Amygdala (tissue), 56 donors: ENCODE data around the gene EXTL2.
"Not testable (repeated sequence)": the region's sequence is repeated elsewhere in the genome, so short reads cannot be mapped to it uniquely, and the experiment has no call there.

Experiments used
- DNase-seq, 56 donors: peaks; one replicate each; lab custom pipeline; 2025; lab: John Stamatoyannopoulos, UW

Gene EXTL2, protein sequence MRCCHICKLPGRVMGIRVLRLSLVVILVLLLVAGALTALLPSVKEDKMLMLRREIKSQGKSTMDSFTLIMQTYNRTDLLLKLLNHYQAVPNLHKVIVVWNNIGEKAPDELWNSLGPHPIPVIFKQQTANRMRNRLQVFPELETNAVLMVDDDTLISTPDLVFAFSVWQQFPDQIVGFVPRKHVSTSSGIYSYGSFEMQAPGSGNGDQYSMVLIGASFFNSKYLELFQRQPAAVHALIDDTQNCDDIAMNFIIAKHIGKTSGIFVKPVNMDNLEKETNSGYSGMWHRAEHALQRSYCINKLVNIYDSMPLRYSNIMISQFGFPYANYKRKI

DNA sequence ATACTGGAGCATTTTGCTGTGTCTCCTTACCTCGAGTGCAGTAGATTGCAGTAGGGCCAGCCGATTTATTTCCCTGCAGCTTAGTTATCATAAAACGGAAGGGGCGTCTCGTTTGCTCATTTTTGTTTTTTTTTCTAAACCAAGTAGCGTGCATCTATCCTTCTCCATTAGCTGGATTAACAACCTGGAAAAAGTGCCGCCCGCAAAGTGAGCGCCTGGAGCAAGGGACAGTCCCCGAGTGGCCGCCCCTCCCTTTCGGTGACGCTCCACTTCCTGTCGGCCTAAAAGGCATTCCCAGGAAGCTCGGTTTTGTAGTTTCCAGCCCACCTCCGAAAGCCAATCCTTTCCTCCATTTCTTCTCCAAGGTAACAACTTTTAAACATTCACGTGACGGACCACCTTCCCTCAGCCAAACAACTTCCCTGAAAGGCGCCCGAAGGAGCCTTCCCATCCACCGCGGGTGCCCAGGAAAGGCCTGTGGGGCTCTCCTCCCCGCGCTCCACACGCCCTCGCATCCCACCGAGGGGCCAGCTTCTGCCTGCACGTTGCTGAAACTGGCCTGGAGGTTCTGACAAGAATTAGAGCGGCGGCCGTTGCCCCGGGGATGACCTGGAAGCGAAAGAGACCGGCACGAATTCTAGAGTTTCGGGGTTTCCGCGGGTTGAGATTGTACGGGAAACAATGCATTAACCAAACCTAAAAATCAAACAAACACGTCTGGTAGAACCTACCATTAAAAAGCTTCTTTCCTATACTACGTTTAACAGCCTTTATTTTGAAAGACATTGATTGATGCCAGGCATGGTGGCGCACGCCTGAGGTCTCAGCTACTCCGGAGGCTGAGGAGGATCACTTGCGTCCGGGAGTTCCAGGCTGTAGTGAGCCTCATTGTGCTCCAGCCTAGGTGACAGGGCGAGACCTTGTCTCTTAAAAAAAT lies at the start of gene EXTL2:
EXTL2 (minus strand) TSS at position 240 of the 937 bp plus-strand sequence. CDS start 6,085 bp downstream, outside the sequence.
- DNase-seq: peak; percentile 21 to 90 (median 75)

DNA sequence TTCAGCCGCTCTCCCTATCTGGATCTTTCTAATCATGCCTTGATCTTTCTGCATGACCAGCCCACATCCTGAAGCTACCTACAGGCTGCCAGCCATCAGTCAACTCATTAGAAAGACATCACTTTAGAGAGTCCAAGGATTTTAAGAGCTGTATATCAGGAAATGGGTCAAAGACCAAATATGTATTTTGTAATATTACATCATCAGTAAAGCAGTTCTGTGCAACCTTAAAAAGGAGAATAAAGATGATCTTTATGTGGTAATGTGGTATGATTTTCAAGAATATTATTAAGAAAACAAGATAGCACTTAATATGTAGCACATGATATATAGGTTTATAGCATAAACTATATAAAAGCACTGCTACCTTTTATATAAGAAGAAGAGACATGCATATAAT lies 48.9 kb upstream of the EXTL2 start:
- DNase-seq: no peak

DNA sequence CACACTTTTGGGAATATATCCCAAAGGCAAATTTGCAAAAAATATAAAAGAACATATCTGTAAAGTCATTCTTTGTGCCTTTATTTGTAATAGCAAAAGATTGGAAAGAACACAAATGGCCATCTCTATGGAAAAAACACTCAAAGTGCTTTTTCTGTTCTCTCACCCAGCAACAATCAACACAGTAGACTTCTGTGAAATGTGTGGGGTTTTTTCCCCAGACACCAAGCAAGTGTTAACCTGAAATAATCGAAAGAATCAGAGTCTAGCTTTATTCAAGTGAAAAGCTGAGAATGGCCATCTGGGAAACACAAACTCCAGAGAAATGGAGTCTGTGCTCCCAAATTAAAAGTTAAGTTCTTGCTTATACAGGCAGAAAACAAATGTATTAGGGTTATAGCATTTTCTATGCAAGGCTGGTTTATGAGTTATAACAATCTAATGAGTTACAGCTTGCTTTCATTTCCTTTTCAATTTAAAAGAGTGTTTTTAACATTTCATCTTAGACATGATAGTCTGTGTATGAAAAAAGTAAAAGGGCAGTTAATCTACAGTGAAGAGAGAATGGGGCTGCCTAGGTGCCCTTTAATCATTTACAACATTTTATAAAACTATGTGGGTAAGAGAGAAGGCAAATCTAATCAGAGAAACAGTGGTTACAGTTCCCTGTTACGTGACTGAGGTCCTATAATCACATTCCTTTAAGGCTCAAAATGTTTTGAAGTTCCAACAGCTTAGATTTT lies 47.8 kb upstream of the EXTL2 start:
- no peak for DNase-seq

DNA sequence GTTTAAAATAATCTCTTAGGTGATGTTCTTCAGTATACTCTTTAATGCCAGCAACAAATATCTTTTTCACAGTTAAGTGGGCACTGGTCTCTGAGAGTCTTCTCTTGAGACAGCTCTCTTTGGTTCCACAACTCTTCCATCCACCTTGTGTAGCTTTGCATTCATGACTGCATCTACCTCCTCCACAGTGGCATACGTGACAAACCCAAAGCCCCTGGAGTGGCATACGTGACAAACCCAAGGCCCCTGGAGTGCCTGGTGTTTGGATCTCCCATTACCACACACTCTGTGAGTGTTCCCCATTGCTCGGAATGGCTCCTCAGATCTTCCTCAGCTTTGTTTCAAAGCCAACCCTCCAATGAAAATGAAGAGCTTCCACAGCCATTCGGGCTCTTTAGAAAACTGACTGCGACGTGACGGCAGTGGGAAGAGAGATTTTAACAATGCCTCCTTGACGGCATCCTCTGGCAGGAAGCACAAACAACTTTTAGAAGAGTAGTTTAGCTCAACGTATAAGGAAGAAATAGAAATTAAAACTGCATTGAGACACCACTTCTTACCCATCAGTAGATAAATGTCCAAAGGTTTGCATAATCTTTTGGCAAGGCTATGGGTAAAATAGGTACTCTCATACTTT lies 47.1 kb upstream of the EXTL2 start:
- DNase-seq: no peak

DNA sequence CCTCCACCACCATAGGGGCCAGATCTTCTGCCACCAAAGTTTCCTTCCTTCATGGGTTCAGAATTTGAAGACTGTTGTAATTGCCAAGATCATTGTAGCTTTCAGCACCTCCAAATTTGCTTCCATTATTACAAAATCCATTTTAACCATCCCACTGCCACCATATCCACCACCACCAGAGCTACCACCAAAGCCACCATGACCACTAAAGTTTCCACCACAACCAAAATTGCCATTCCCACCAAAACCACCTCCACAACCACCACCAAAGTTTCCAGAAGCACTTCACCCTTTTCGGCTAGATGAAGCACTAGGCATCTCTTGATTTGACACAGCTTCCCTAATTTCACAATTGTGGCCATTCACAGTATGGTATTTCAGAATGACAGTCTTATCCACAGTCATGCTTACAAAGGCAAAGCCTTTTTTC lies 46.5 kb upstream of the EXTL2 start:
- no peak for DNase-seq

DNA sequence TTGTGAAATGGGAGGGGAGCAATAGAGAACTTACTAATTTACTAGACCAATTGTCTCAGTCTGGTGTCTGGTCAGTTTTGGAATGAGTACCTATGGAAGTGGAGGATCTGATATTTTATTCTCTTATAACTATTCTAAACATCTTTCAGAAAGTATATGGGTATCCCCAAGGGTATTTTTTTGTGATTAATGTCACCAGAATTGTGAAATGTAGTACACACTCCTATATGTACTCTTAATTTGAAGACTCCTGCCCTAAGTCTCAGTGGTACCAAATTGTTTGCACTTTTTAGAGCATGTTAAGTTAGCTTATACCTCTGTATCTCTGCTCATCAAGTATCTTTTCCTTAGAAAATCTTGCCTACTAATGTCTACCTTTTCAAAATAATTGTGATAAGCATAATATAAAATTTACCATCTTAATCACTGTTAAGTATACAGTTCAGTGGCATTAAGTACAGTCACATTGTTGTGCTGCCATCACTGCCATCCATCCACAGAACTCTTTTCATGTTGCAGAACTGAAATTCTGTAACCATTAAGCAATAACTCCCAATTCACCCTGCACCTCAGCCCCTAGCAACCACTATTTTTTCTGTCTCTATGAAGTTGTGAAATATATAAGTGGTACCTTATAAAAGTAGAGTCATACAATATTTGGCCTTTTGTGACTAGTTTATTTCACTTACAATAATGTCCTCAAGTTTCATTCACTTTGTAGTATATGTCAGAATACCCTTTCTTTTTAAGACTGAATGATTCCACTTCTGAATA lies 41.7 kb upstream of the EXTL2 start:
- DNase-seq: no peak

DNA sequence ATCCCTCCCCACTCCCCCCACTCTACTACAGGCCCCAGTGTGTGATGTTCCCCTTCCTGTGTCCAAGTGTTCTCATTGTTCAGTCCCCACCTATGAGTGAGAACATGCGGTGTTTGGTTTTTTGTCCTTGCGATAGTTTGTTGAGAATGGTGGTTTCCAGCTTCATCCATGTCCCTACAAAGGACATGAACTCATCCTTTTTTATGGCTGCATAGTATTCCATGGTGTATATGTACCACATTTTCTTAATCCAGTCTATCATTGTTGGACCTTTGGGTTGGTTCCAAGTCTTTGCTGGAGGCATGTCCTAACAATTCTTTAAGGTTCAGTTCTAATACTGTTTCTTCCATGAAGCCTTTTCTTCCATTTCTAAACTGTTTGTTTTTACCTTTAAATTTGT lies 38.9 kb upstream of the EXTL2 start:
- not testable (repeated sequence) for DNase-seq

DNA sequence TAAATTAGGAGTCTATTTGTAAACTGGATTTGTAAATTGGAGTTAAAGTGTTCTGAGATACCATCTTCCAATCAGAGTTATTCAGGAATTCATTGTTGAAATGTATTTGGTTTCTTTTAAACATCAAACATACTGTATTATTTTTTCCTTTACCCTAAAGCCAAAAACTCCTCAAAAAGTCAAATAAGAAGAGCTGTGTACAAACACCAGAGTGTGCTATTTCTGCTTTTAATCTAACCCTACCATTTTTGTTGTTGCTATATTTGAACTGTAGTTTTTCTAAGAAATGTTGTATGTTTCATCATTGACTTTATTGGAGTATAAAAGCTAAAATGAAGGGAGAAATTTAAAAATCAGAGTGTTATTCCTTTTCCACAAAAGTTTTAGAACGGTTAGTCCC lies 37.1 kb upstream of the EXTL2 start:
- no peak for DNase-seq

DNA sequence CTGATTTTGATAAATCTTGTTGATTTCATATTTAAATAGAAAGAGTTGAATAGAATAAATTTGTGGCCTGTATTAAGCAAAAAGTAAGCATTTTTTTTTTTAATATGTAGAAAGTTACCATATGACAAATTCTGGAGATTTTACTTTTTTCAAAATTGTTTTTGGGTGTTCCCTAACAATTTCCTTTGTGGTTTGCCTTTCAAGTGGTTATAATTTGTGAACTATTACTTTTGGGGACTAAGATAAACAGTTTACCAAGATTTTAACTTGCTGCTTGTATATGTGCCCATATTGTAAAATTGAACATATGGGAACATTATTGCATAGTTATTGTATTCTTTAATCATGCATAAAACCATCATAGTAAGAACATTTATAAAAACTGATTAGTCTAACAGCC lies 35.9 kb upstream of the EXTL2 start:
- no peak for DNase-seq

DNA sequence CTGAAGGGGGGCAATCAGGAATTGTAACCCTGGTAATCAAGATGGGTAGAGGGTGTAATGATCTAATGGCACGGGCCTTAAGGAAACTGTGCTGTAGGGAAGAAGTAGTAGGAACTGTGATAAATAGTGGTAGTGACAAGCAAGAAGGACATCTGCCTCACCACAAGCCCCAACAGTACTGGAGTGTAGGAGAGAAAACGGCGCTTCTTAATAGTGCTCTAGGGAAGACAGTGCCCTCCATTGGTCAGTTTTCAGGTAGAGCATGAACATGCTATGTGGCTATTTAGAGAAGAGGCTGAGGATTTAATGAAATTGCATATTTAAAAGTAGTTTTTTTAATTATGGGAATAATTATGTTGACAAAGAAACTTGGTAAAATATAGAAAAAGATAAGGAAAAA lies 33.5 kb upstream of the EXTL2 start:
- DNase-seq: no peak

DNA sequence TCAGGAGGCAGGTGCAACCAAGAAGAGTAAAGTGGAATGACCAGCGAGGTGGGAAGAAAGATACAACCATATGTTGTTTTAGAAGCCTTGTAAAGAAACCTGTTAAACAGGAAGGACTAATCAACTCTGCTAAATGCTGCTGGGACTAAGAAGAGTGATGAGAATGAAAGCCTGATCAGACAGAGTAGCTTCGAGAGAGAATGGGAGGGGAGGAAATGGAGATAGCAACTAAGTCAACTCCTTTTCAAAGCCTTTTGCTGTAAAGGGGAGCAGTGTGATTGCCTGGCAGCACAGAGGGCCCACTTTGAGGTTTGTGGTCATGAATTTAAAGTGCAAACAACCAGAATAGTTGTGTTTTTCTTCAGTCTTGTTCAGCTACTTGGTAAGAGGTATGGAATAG lies 32.6 kb upstream of the EXTL2 start:
- no peak for DNase-seq

DNA sequence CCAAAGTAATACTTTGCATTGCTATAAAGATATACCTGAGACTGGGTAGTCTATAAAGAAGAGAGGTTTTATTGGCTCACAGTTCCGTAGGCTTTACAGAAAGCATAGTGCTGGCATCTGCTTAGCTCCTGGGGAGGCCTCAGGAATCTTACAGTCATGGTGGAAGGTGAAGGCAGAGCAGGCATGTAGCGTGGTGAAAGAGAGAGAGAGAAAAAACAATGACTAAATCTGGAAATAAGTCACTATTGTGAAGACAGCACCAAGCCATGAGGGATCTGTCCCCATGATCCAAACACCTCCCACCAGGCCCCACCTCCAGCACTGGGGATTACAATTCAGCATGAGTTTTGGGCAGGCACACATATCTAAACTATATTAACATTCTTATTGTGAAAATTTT lies 31.6 kb upstream of the EXTL2 start:
- no peak for DNase-seq

DNA sequence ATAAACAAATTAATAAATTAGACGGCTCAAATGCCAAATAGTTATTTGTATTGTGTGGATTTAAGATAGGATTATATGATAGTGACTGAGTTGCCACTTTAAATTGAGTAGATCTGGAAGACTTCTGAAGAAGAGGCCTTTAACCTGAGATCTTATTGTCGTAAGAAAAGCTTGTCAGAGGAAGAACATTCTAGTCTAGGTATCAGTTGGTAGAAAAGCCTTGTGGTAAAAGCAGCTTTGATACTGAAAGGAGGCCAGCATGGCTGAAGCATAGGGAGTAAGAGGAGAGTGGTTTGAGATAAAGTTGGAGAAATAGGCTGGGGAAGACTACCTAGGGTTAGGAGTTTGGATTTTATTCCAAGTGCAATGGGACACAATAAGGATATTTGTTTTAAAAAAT lies 30.3 kb upstream of the EXTL2 start:
- no peak for DNase-seq

DNA sequence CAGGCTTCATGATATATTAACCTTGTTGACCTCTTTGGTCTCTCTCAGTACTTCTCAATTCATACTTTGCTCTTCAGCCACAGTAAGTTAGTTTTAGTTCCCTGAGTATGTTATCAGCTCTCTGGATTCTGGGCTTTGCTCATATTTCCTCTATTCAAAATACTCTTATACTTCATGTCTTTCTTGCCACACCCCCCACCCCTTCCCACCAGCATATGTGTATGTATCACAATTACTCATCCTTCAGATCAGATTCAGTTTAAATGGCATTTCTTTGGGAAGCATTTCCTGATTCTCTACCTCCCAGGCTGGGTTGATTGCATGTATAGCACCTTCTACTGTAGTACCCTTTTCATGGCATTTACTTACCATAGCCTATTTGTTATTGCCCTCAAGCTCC lies 29.6 kb upstream of the EXTL2 start:
- no peak for DNase-seq

DNA sequence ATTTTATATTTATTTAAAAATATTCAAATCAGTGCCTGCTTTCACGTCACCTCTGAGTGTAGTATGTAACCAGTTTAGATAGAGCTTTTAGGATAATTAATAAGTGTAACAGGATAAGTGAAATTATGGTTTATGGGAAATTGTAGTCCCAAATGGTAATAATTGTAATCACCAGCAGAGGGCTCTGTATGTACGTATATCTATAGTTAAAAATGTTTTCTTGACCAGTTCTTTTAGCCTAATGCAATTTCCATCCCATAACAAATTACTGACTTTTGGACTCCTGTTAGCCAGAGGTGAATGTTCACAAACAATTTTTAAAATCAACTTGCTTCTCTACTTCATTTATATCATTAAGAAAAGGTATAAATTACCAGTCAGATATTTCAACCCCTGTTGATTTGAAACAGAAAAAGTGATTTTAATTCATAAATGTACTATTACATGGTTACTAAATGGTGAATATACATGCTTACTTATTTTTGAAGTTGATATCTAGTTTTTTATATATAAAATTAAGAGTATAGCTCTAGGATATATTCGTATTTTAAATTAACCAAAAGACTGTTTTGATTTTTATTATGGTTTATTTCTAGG lies 26.6 kb upstream of the EXTL2 start:
- peak in 2 of 56 donors; percentile 0 to 15 for DNase-seq

DNA sequence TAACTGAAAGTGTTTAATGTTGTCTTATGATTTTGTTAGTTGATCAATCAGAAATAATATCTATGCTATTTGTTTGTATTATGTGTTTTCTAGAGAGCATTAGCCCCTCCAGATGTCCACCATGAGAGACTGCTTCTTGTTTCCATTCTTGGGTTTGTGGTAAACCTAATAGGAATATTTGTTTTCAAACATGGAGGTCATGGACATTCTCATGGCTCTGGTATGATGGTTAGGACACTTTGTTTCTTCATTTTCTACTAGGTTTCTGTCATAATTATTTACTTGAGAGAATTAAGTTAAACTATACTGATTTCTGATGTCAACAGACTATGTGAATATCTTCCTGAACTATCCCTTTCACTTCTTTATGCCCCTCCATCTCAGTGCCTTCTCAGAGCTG lies 17.4 kb upstream of the EXTL2 start:
- DNase-seq: no peak

DNA sequence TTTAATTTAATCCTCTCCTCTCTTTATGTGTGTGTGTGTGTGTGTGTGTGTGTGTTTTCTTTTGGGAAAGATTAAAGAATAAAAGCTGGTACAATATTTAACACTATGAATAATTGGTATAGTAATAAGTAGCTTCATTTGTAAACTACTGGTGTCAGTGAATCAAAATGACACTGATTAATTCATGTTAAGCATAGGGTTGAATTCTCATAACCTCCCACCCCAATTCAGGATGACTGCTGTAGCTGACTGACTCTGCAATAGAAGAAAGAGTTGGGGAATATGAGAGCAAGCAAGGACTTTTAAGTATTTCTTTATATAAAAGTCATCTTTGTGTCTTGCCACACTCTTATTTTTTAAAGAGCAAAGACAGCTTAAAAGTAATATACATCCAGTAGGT lies 14.4 kb upstream of the EXTL2 start:
- no peak for DNase-seq

DNA sequence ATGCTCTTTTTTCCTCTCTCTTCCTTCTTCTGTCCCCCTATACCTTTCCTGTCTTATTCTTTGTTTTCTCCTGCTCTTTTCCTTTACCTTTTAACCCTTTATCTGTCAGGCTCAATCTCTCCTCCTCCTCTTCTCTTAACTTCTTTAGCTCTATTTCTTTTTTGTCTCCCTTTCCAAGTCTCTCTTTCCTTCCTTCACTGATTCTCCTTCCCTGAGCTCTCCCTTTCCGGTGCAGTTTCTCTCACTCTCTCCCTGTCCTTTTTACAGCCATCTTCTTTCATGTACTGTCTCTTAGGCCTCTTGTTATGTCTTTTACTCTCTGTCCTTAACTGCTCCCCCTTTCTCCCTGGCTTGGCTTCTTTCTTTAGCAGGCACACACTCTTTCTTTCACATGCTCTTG lies 13.2 kb upstream of the EXTL2 start:
- no peak for DNase-seq

DNA sequence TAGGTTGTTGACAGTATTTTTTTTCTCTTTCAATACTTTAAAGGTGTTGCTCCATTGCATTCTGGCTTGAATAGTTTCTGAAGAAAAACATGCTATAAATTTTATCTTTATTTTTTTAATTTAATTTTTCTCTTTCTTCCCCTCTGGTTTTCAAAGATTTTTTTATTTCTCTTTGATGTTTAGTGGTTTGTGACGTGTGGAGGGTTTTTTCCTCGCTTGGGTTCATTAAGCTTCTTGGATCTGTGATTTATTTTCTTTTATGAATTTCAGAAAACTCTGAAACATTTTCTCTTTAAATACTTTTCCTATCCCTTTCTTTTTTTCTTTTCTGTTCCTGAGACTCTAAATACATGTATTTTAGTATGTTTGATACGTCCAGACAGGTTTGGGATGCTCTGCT lies 10.5 kb upstream of the EXTL2 start:
- DNase-seq: no peak
